SK-N-SH treated with all-trans-retinoic acid at 6 μM for 48 hours (cell line): ENCODE data around the gene SYPL1.

Experiments used
- ATAC-seq: fragments of 200-7000 bp; cut with Tn5 transposase; 3 replicates; pipeline ENCODE4 v1.9.1; 2020; ENCODE audit warnings: mild to moderate bottlenecking, moderate library complexity
- ARNTL ChIP-seq: fragments of 450-650 bp; formaldehyde crosslinking; IDR thresholded peaks from 2 replicates; pipeline ENCODE4 v1.5.0; 2020; ENCODE audit warnings: low read depth, mild to moderate bottlenecking, moderate library complexity, borderline replicate concordance
- BACH2 ChIP-seq: fragments of 250-450 bp; sonication (Bioruptor Pico); IDR thresholded peaks from 2 replicates; pipeline ENCODE4 v1.9.0; 2021; ENCODE audit warnings: mild to moderate bottlenecking, borderline replicate concordance
- CSDC2 ChIP-seq: fragments of 250-450 bp; sonication (Bioruptor Pico); IDR thresholded peaks from 2 replicates; pipeline ENCODE4 v1.5.0; 2020; ENCODE audit warnings: mild to moderate bottlenecking, moderate library complexity
- ESRRG ChIP-seq: fragments of 250-450 bp; sonication (Bioruptor Pico); IDR thresholded peaks from 2 replicates; pipeline ENCODE4 v1.6.1; 2021; ENCODE audit warnings: mild to moderate bottlenecking
- GLIS3 ChIP-seq: fragments of 250-450 bp; sonication (Bioruptor Pico); IDR thresholded peaks from 2 replicates; pipeline ENCODE4 v1.5.0; 2020; ENCODE audit warnings: mild to moderate bottlenecking, moderate library complexity
- ISL1 ChIP-seq: fragments of 250-450 bp; sonication (Bioruptor Pico); IDR thresholded peaks from 2 replicates; pipeline ENCODE4 v2.1.2; 2022; ENCODE audit warnings: mild to moderate bottlenecking, moderate library complexity
- OSR1 ChIP-seq: fragments of 250-450 bp; sonication (Bioruptor Pico); IDR thresholded peaks from 2 replicates; pipeline ENCODE4 v1.8.0; 2022; ENCODE audit warnings: moderate library complexity, mild to moderate bottlenecking, inconsistent platforms
- PATZ1 ChIP-seq: fragments of 250-450 bp; sonication (Bioruptor Pico); IDR thresholded peaks from 2 replicates; pipeline ENCODE4 v1.8.0; 2020; ENCODE audit warnings: mild to moderate bottlenecking, moderate library complexity, borderline replicate concordance
- PPARA ChIP-seq: fragments of 250-450 bp; sonication (Bioruptor Pico); IDR thresholded peaks from 2 replicates; pipeline ENCODE4 v1.5.0; 2020; ENCODE audit warnings: mild to moderate bottlenecking, borderline replicate concordance
- RARB ChIP-seq: fragments of 250-450 bp; sonication (Bioruptor Pico); IDR thresholded peaks from 2 replicates; pipeline ENCODE4 v1.8.0; 2021; ENCODE audit warnings: mild to moderate bottlenecking, moderate library complexity
- SNAI2 ChIP-seq: fragments of 250-450 bp; sonication (Bioruptor Pico); IDR thresholded peaks from 2 replicates; pipeline ENCODE4 v1.5.0; 2020; ENCODE audit warnings: mild to moderate bottlenecking, moderate library complexity
- TCF4 ChIP-seq: fragments of 250-450 bp; sonication (Bioruptor Pico); IDR thresholded peaks from 2 replicates; pipeline ENCODE4 v1.8.0; 2021; ENCODE audit warnings: mild to moderate bottlenecking, moderate library complexity, borderline replicate concordance
- TOX ChIP-seq: fragments of 250-450 bp; sonication (Bioruptor Pico); IDR thresholded peaks from 2 replicates; pipeline ENCODE4 v1.8.0; 2021; ENCODE audit warnings: mild to moderate bottlenecking, moderate library complexity, borderline replicate concordance
- ZC3H10 ChIP-seq: fragments of 250-450 bp; sonication (Bioruptor Pico); IDR thresholded peaks from 2 replicates; pipeline ENCODE4 v1.5.1; 2021; ENCODE audit warnings: mild to moderate bottlenecking, moderate library complexity
- ZFP3 ChIP-seq: fragments of 250-450 bp; sonication (Bioruptor Pico); IDR thresholded peaks from 2 replicates; pipeline ENCODE4 v1.5.0; 2020; ENCODE audit warnings: mild to moderate bottlenecking, moderate library complexity
- ZFP30 ChIP-seq: fragments of 450-650 bp; formaldehyde crosslinking; IDR thresholded peaks from 2 replicates; pipeline ENCODE4 v1.5.0; 2022; ENCODE audit warnings: mild to moderate bottlenecking, moderate library complexity
- ZNF565 ChIP-seq: fragments of 450-650 bp; formaldehyde crosslinking; conservative IDR thresholded peaks from 2 replicates; pipeline ENCODE4 v1.5.0; 2020; ENCODE audit warnings: low read depth, mild to moderate bottlenecking, moderate library complexity
- ZNF70 ChIP-seq: fragments of 450-650 bp; formaldehyde crosslinking; IDR thresholded peaks from 2 replicates; pipeline ENCODE4 v1.5.0; 2020; ENCODE audit warnings: mild to moderate bottlenecking, moderate library complexity
- ZNF8 ChIP-seq: fragments of 450-650 bp; formaldehyde crosslinking; IDR thresholded peaks from 2 replicates; pipeline ENCODE4 v1.5.0; 2020; ENCODE audit warnings: mild to moderate bottlenecking, moderate library complexity
- TF ChIP-seq, protein P1 (sequence below): fragments of 250-450 bp; sonication (Bioruptor Pico); IDR thresholded peaks from 2 replicates; pipeline ENCODE4 v1.5.0; 2020; ENCODE audit warnings: mild to moderate bottlenecking, moderate library complexity
- TF ChIP-seq, protein P2 (sequence below): fragments of 250-450 bp; sonication (Bioruptor Pico); IDR thresholded peaks from 2 replicates; pipeline ENCODE4 v1.5.1; 2020; ENCODE audit warnings: low read depth, mild to moderate bottlenecking, moderate library complexity
- TF ChIP-seq, protein P3 (sequence below): fragments of 250-450 bp; sonication (Bioruptor Pico); IDR thresholded peaks from 2 replicates; pipeline ENCODE4 v1.8.0; 2021; ENCODE audit warnings: low read depth, mild to moderate bottlenecking, moderate library complexity, borderline replicate concordance

SYPL1 gene

DNA sequence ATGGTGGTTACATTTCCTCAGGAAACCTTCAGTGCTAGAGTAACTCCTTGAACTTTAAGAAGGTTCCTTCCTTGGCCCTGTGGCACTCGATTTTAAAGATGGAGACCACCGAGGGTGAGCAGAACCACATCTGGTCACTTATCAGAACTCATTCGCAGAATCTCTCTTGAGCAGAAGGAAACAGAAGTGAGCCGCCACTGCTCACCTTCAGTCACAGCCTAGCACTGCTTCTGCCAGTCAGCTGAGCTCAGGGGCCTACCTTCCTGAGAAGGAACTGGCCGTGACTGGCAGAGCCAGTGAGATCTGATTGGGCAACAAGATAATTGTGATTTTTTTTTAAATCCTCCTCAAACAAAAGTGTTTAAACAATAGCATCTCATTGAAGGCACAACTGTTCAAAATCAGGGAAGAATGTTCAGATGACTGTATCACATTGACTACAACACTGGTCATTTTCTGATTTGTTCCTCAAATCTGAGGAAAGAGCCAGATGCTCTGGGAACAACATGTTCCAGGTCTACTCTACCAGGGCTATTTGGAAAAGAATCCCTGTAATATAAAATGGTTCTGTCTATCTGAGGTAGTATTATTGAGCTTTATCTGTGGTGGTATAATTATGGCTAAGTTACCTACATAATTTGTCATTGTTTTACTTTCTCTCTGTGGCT is 2.7 kb upstream of the SYPL1 start:
- TF ChIP-seq ZNF565 (CRISPR knock-in tag) (no peak), ZFP3 (no peak), ZNF70 (CRISPR knock-in tag) (no peak), ZC3H10 (no peak), PATZ1 (no peak), ISL1 (CRISPR knock-in tag) (no peak), BACH2 (CRISPR knock-in tag) (no peak), SNAI2 (no peak), ESRRG (no peak), PPARA (no peak), ARNTL (no peak), ZNF8 (no peak), CSDC2 (no peak), RARB (CRISPR knock-in tag) (no peak), ZFP30 (CRISPR knock-in tag) (no peak), OSR1 (CRISPR knock-in tag) (no peak), TOX (CRISPR knock-in tag) (no peak)
- TF ChIP-seq, protein P1, sequence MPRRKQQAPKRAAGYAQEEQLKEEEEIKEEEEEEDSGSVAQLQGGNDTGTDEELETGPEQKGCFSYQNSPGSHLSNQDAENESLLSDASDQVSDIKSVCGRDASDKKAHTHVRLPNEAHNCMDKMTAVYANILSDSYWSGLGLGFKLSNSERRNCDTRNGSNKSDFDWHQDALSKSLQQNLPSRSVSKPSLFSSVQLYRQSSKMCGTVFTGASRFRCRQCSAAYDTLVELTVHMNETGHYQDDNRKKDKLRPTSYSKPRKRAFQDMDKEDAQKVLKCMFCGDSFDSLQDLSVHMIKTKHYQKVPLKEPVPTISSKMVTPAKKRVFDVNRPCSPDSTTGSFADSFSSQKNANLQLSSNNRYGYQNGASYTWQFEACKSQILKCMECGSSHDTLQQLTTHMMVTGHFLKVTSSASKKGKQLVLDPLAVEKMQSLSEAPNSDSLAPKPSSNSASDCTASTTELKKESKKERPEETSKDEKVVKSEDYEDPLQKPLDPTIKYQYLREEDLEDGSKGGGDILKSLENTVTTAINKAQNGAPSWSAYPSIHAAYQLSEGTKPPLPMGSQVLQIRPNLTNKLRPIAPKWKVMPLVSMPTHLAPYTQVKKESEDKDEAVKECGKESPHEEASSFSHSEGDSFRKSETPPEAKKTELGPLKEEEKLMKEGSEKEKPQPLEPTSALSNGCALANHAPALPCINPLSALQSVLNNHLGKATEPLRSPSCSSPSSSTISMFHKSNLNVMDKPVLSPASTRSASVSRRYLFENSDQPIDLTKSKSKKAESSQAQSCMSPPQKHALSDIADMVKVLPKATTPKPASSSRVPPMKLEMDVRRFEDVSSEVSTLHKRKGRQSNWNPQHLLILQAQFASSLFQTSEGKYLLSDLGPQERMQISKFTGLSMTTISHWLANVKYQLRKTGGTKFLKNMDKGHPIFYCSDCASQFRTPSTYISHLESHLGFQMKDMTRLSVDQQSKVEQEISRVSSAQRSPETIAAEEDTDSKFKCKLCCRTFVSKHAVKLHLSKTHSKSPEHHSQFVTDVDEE (CRISPR knock-in tag) = no peak
- TF ChIP-seq, protein P2, sequence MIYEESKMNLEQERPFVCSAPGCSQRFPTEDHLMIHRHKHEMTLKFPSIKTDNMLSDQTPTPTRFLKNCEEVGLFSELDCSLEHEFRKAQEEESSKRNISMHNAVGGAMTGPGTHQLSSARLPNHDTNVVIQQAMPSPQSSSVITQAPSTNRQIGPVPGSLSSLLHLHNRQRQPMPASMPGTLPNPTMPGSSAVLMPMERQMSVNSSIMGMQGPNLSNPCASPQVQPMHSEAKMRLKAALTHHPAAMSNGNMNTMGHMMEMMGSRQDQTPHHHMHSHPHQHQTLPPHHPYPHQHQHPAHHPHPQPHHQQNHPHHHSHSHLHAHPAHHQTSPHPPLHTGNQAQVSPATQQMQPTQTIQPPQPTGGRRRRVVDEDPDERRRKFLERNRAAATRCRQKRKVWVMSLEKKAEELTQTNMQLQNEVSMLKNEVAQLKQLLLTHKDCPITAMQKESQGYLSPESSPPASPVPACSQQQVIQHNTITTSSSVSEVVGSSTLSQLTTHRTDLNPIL (CRISPR knock-in tag) = no peak
- TF ChIP-seq, all 23 proteins: peak for 0
- ATAC-seq = no peak

- TF ChIP-seq, protein P2 (CRISPR knock-in tag) = no peak
- TF ChIP-seq CSDC2 = no peak
- no peak for TF ChIP-seq BACH2 (CRISPR knock-in tag)
- TF ChIP-seq RARB (CRISPR knock-in tag) = no peak
- TF ChIP-seq TOX (CRISPR knock-in tag) = no peak
- TF ChIP-seq, protein P3, sequence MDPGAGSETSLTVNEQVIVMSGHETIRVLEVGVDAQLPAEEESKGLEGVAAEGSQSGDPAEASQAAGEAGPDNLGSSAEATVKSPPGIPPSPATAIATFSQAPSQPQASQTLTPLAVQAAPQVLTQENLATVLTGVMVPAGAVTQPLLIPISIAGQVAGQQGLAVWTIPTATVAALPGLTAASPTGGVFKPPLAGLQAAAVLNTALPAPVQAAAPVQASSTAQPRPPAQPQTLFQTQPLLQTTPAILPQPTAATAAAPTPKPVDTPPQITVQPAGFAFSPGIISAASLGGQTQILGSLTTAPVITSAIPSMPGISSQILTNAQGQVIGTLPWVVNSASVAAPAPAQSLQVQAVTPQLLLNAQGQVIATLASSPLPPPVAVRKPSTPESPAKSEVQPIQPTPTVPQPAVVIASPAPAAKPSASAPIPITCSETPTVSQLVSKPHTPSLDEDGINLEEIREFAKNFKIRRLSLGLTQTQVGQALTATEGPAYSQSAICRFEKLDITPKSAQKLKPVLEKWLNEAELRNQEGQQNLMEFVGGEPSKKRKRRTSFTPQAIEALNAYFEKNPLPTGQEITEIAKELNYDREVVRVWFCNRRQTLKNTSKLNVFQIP (CRISPR knock-in tag) = no peak
- no peak for TF ChIP-seq TCF4
- TF ChIP-seq ESRRG = no peak
- TF ChIP-seq, protein P1 (CRISPR knock-in tag) = no peak
- TF ChIP-seq ZNF565 (CRISPR knock-in tag) = no peak
- no peak for TF ChIP-seq ZNF70 (CRISPR knock-in tag)
- TF ChIP-seq GLIS3 = no peak
- TF ChIP-seq OSR1 (CRISPR knock-in tag) = no peak
- TF ChIP-seq SNAI2 = no peak
- no peak for TF ChIP-seq ZNF8
- no peak for ATAC-seq
Observed at GRCh38 chr7:106112972-106113421, 885 bp upstream of the SYPL1 start.
